ENCODE data around the gene RNF2. TPM values are rescaled to one million over a fixed set of nuclear protein-coding genes. Genes with fewer than 3 reads are reported as not detected.
"Not testable (repeated sequence)": the region's sequence is repeated elsewhere in the genome, so short reads cannot be mapped to it uniquely, and the experiment has no call there.

The RNF2 gene
- total RNA-seq: 15.7 TPM

GRCh38 chr1:185044981-185045813 lies at the start of gene RNF2:
RNF2 (plus strand) TSS chr1:185045558; CDS start chr1:185087554, 41,996 bp downstream.
- Histone ChIP-seq H3K27me3 (no peaks in the 10 kb centered on the region), H3K27ac (peak within 1 kb of the TSS; percentile 92), H3K36me3 (no peaks in the 10 kb centered on the region), H3K4me3 (peak within 1 kb of the TSS; percentile 84 to 97), H3K9me3 (no peaks in the 10 kb centered on the region), H3K4me1 (peaks cover 35% of the 10 kb centered on the region)
- DNase-seq (ENCODE audit: extremely low spot score in 2 of 2): no peak
- intact Hi-C loops (cut with DNase I): no loop called here
- TF ChIP-seq POLR2AphosphoS5 (IDR thresholded peaks at IDR 0.05; ENCODE audit: insufficient read depth in 1 of 2, low read depth in 1 of 2) (peak in 1 of 2 donors; percentile 56), CTCF (IDR thresholded peaks at IDR 0.05) (no peak)

GRCh38 chr1:184999974-185000373 lies 45.4 kb upstream of the RNF2 start:
- intact Hi-C loops (cut with DNase I): not testable (repeated sequence)

GRCh38 chr1:185001312-185001880 lies 44.0 kb upstream of the RNF2 start:
- H3K4me1 ChIP-seq; DNase-seq (ENCODE audit: extremely low spot score in 2 of 2); H3K27ac ChIP-seq; H3K36me3 ChIP-seq; H3K4me3 ChIP-seq; H3K9me3 ChIP-seq; intact Hi-C loops (cut with DNase I); H3K27me3 ChIP-seq: not testable (repeated sequence)

More at GRCh38 chr1:184999974-185000373, 45.4 kb upstream of the RNF2 start:
- H3K4me1 ChIP-seq; H3K36me3 ChIP-seq; H3K9me3 ChIP-seq; H3K4me3 ChIP-seq; DNase-seq (ENCODE audit: extremely low spot score in 2 of 2); H3K27me3 ChIP-seq; H3K27ac ChIP-seq: not testable (repeated sequence)

GRCh38 chr1:185008838-185009237 lies 36.5 kb upstream of the RNF2 start:
- H3K36me3 ChIP-seq: no peaks in the 10 kb centered on the region
- H3K4me1 ChIP-seq: no peaks in the 10 kb centered on the region
- no peaks in the 10 kb centered on the region for H3K9me3 ChIP-seq
- intact Hi-C loops (cut with DNase I): no loop called here
- H3K27ac ChIP-seq: no peak overlapping the region
- TF ChIP-seq POLR2AphosphoS5 (IDR thresholded peaks at IDR 0.05; ENCODE audit: insufficient read depth in 1 of 2, low read depth in 1 of 2) (no peak), CTCF (IDR thresholded peaks at IDR 0.05) (no peak), POLR2A (IDR thresholded peaks at IDR 0.05) (no peak)
- DNase-seq (ENCODE audit: extremely low spot score in 2 of 2): no peak
- H3K27me3 ChIP-seq: no peaks in the 10 kb centered on the region
- no peak overlapping the region for H3K4me3 ChIP-seq

GRCh38 chr1:185010361-185010760 lies 35.0 kb upstream of the RNF2 start:
- H3K9me3 ChIP-seq: no peaks in the 10 kb centered on the region
- H3K4me3 ChIP-seq: no peak overlapping the region
- TF ChIP-seq POLR2A (IDR thresholded peaks at IDR 0.05) (no peak), POLR2AphosphoS5 (IDR thresholded peaks at IDR 0.05; ENCODE audit: insufficient read depth in 1 of 2, low read depth in 1 of 2) (no peak), CTCF (IDR thresholded peaks at IDR 0.05) (no peak)
- DNase-seq (ENCODE audit: extremely low spot score in 2 of 2): no peak
- H3K36me3 ChIP-seq: no peaks in the 10 kb centered on the region
- no peak overlapping the region for H3K27ac ChIP-seq
- no peaks in the 10 kb centered on the region for H3K27me3 ChIP-seq
- H3K4me1 ChIP-seq: no peaks in the 10 kb centered on the region
- intact Hi-C loops (cut with DNase I): no loop called here

- no peaks in the 10 kb centered on the region for H3K4me1 ChIP-seq
- no peaks in the 10 kb centered on the region for H3K36me3 ChIP-seq
- H3K27ac ChIP-seq: no peak overlapping the region
- no peaks in the 10 kb centered on the region for H3K9me3 ChIP-seq
- no peak overlapping the region for H3K4me3 ChIP-seq
- no peak for DNase-seq (ENCODE audit: extremely low spot score in 2 of 2)
- TF ChIP-seq POLR2AphosphoS5 (IDR thresholded peaks at IDR 0.05; ENCODE audit: insufficient read depth in 1 of 2, low read depth in 1 of 2) (no peak), CTCF (IDR thresholded peaks at IDR 0.05) (no peak), POLR2A (IDR thresholded peaks at IDR 0.05) (no peak)
- intact Hi-C loops (cut with DNase I): no loop called here
- no peaks in the 10 kb centered on the region for H3K27me3 ChIP-seq
Measured at GRCh38 chr1:185014941-185015340, 30.4 kb upstream of the RNF2 start.
